ENCODE data around the gene MSGN1. TPM values are rescaled to one million over a fixed set of nuclear protein-coding genes. Genes with fewer than 3 reads are reported as not detected.

MSGN1 gene
- total and polyA plus RNA-seq, 2 of the 8 experiments (the other 6 are each of a cell fraction or from before 2014, with no cell fraction given) = not detected

DNA sequence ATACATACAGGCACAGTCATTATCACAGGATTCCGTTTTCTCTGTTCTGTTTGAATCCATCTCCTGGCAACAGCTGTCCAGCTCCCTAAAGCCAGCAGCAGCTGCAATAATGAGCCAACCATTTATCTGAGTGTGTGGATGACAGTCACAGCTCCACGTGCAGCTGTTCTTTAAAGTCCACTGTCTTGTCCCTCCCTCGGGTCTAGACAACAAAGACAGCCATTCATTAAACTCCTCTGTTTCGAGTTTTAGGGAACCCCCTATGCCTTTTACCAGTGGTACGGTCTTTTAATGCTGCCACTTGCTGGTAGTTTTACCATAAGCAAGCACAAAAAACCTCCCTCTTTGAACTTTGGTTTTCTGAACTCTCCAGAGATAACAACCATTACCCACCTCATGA is 16.0 kb upstream of the MSGN1 start:
- Histone ChIP-seq H2BK12ac (ENCODE audit: low read depth, low read length) (no peak overlapping the region), H4K5ac (ENCODE audit: insufficient read length, low read depth, low read length) (no peak overlapping the region), H2BK15ac (ENCODE audit: low read length) (no peak overlapping the region), H3K27ac (ENCODE audit: low read depth, low read length) (no peak overlapping the region), H2AFZ (ENCODE audit: low read length) (no peak overlapping the region), H2BK120ac (replicated peaks; ENCODE audit: low read depth, low read length) (no peak overlapping the region), H3K79me2 (ENCODE audit: control insufficient read depth in 1 of 2, insufficient read depth in 2 of 2, low read length in 2 of 2) (no peaks in the 10 kb centered on the region), H3K14ac (ENCODE audit: insufficient read length) (no peak overlapping the region), H3K23me2 (ENCODE audit: low read depth, low read length) (no peaks in the 10 kb centered on the region), H4K91ac (replicated peaks; ENCODE audit: insufficient read length, low read length) (no peak overlapping the region), H3K4me1 (replicated peaks in 1 of 4; ENCODE audit: control insufficient read depth in 3 of 4, insufficient read depth in 4 of 4, low read length in 3 of 4) (no peaks in the 10 kb centered on the region), H3K4me3 (ENCODE audit: extremely low read depth in 1 of 4, insufficient read depth in 2 of 4, low read depth in 3 of 4, low read length in 4 of 4) (no peak overlapping the region), H3K27me3 (replicated peaks in 1 of 4; ENCODE audit: control insufficient read depth in 3 of 4, extremely low read depth in 1 of 4, insufficient read depth in 3 of 4, low read length in 3 of 4) (no peaks in the 10 kb centered on the region), H3K4me2 (ENCODE audit: insufficient read depth in 1 of 2, low read depth in 2 of 2, low read length in 2 of 2) (no peak overlapping the region), H3K23ac (ENCODE audit: insufficient read length) (no peak overlapping the region), H4K8ac (ENCODE audit: extremely low read depth, insufficient read depth, low read length) (no peak overlapping the region), H2BK5ac (ENCODE audit: low read depth, low read length) (no peak overlapping the region), H3K36me3 (ENCODE audit: control insufficient read depth in 2 of 4, insufficient read depth in 4 of 4, low read length in 3 of 4) (no peaks in the 10 kb centered on the region), H2AK5ac (ENCODE audit: low read depth, low read length) (no peak overlapping the region), H3K9ac (replicated peaks in 1 of 4; ENCODE audit: extremely low read depth in 1 of 4, low read depth in 3 of 4, low read length in 3 of 4) (no peak overlapping the region), H3K9me3 (ENCODE audit: insufficient read depth in 2 of 2, low read depth in 1 of 2, low read length in 1 of 2) (no peaks in the 10 kb centered on the region), H3K4ac (replicated peaks; ENCODE audit: insufficient read length, low read depth, low read length) (no peak overlapping the region), H4K20me1 (replicated peaks in 1 of 2; ENCODE audit: control insufficient read depth in 1 of 2, insufficient read depth in 2 of 2, low read length in 2 of 2) (no peaks in the 10 kb centered on the region), H3K56ac (replicated peaks; ENCODE audit: insufficient read length, low read depth, low read length) (no peak overlapping the region), H3K18ac (ENCODE audit: extremely low read depth, low read length) (no peak overlapping the region), H2BK20ac (ENCODE audit: low read length) (no peak overlapping the region), H3K79me1 (ENCODE audit: low read depth, low read length) (no peaks in the 10 kb centered on the region)
- FAIRE-seq (no peak), DNase-seq (ENCODE audit: low read depth in 1 of 2, low spot score in 2 of 2) (no peak)
- ChIA-PET POLR2A (ENCODE audit: partially characterized antibody) (no interaction called here), CTCF (ENCODE audit: partially characterized antibody) (interaction anchor here (0.9 to 1.6 kb wide), 6 partner anchors 11 to 80 kb away, joined by 3 to 6 read pairs (median 4); partner anchors contain the start of gene MSGN1)
- 72% methylated on average over 5 of the region's 5 CpGs; no CpG with 5 or more reads in 1 of the 2 experiments for WGBS, 2 experiments (ENCODE audit: extremely low coverage in 1 of 2, insufficient coverage in 1 of 2, insufficient read length in 1 of 2, insufficient replicate concordance in 2 of 2, low coverage in 1 of 2, low lambda C conversion rate in 2 of 2, missing lambda C conversion rate in 1 of 2)
- no peak for TF ChIP-seq CREB1 (IDR thresholded peaks at IDR 0.05)

All from H1 (cell line).